ENCODE measurements around the gene MYO9A.

- TF ChIP-seq CTCF (IDR thresholded peaks at IDR 0.05) = no peak
- TF ChIP-seq EP300 (IDR thresholded peaks at IDR 0.05) = no peak
- no peak for TF ChIP-seq POLR2A (IDR thresholded peaks at IDR 0.05; ENCODE audit: low read depth)
- no peak for TF ChIP-seq POLR2AphosphoS5 (IDR thresholded peaks at IDR 0.05)
Measured at GRCh38 chr15:71931261-71931660, 186.7 kb downstream of the MYO9A start.
